Transverse colon (tissue), 3 donors: ENCODE data around the gene ZFYVE21.

Source experiments
- EP300 ChIP-seq: sonication (generic); formaldehyde crosslinking; IDR thresholded peaks from one replicate; pipeline ENCODE4 v1.6.1; 2017; ENCODE audit warnings: antibody characterized with exemption, low read depth
- TF ChIP-seq, protein P1 (sequence below), 5 experiments: fragments of 200-600 bp in 3 of 5; fragments of 450-650 bp in 2 of 5; sonication (generic) in 3 of 5; IDR thresholded peaks; 1 replicate in 2 of 5; 2 replicates in 3 of 5; pipeline ENCODE4 v1.5.1; 2016 to 2017; ENCODE audit warnings: antibody characterized with exemption in 5 of 5, inconsistent platforms in 3 of 5, mild to moderate bottlenecking in 2 of 5, moderate library complexity in 1 of 5

- TF ChIP-seq EP300, result no peak
- TF ChIP-seq, protein P1, sequence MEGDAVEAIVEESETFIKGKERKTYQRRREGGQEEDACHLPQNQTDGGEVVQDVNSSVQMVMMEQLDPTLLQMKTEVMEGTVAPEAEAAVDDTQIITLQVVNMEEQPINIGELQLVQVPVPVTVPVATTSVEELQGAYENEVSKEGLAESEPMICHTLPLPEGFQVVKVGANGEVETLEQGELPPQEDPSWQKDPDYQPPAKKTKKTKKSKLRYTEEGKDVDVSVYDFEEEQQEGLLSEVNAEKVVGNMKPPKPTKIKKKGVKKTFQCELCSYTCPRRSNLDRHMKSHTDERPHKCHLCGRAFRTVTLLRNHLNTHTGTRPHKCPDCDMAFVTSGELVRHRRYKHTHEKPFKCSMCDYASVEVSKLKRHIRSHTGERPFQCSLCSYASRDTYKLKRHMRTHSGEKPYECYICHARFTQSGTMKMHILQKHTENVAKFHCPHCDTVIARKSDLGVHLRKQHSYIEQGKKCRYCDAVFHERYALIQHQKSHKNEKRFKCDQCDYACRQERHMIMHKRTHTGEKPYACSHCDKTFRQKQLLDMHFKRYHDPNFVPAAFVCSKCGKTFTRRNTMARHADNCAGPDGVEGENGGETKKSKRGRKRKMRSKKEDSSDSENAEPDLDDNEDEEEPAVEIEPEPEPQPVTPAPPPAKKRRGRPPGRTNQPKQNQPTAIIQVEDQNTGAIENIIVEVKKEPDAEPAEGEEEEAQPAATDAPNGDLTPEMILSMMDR (IDR thresholded peaks at IDR 0.05), result no peak
Measured at GRCh38 chr14:103704708-103705107, 10.9 kb upstream of the ZFYVE21 start.
